IPS-18c (cell line): ENCODE data around the gene FAM171A2.

ENCODE experiments used
- H3K4me3 ChIP-seq: 2 replicates; pipeline ENCODE4 v1.7.0; 2013; ENCODE audit warnings: low read depth, mild to moderate bottlenecking, low read length, moderate library complexity; ENCODE audit not compliant: insufficient read depth
- H3K9me3 ChIP-seq: one replicate; pipeline ENCODE4 v1.6.1; 2013; ENCODE audit warnings: mild to moderate bottlenecking, low read length, moderate library complexity; ENCODE audit not compliant: control insufficient read depth, insufficient read depth

The FAM171A2 gene

GRCh38 chr17:44318077-44318892, 45.4 kb downstream of the FAM171A2 start:
- peaks cover 2% of the 10 kb centered on the region for H3K9me3 ChIP-seq

GRCh38 chr17:44317545-44317944, 46.1 kb downstream of the FAM171A2 start:
- Histone ChIP-seq H3K9me3 (peaks cover 2% of the 10 kb centered on the region), H3K4me3 (no peak overlapping the region)

More at GRCh38 chr17:44318077-44318892, 45.4 kb downstream of the FAM171A2 start:
- H3K4me3 ChIP-seq, result no peak overlapping the region

GRCh38 chr17:44315760-44316731, 47.6 kb downstream of the FAM171A2 start:
- H3K9me3 ChIP-seq, result peaks cover 2% of the 10 kb centered on the region
- peak overlapping the region; percentile 56 for H3K4me3 ChIP-seq

GRCh38 chr17:44314869-44315661, 48.6 kb downstream of the FAM171A2 start:
- H3K4me3 ChIP-seq, result peak overlapping the region; percentile 56

GRCh38 chr17:44314524-44314868, 49.2 kb downstream of the FAM171A2 start:
- H3K4me3 ChIP-seq, result peak overlapping the region; percentile 56

More at GRCh38 chr17:44314869-44315661, 48.6 kb downstream of the FAM171A2 start:
- peaks cover 2% of the 10 kb centered on the region for H3K9me3 ChIP-seq

GRCh38 chr17:44314031-44314430, 49.6 kb downstream of the FAM171A2 start:
- peaks cover 2% of the 10 kb centered on the region for H3K9me3 ChIP-seq
- no peak overlapping the region for H3K4me3 ChIP-seq

More at GRCh38 chr17:44314524-44314868, 49.2 kb downstream of the FAM171A2 start:
- peaks cover 2% of the 10 kb centered on the region for H3K9me3 ChIP-seq

- Histone ChIP-seq H3K4me3 (no peak overlapping the region; the same call in 1 of the 2 replicates), H3K9me3 (peaks cover 2% of the 10 kb centered on the region)
Measured at GRCh38 chr17:44312396-44313104, 51.1 kb downstream of the FAM171A2 start.

GRCh38 chr17:44311562-44312181, 52.0 kb downstream of the FAM171A2 start:
- Histone ChIP-seq H3K9me3 (no peaks in the 10 kb centered on the region), H3K4me3 (no peak overlapping the region)

- no peaks in the 10 kb centered on the region for H3K9me3 ChIP-seq
- no peak overlapping the region for H3K4me3 ChIP-seq
Measured at GRCh38 chr17:44310609-44311376, 52.9 kb downstream of the FAM171A2 start.

- Histone ChIP-seq H3K4me3 (no peak overlapping the region), H3K9me3 (no peaks in the 10 kb centered on the region)
Measured at GRCh38 chr17:44310188-44310587, 53.5 kb downstream of the FAM171A2 start.

- Histone ChIP-seq H3K9me3 (no peaks in the 10 kb centered on the region), H3K4me3 (no peak overlapping the region)
Measured at GRCh38 chr17:44309472-44309871, 54.2 kb downstream of the FAM171A2 start.

GRCh38 chr17:44308865-44309264, 54.8 kb downstream of the FAM171A2 start:
- no peaks in the 10 kb centered on the region for H3K9me3 ChIP-seq
- H3K4me3 ChIP-seq, result peak overlapping the region; percentile 46

GRCh38 chr17:44308320-44308818, 55.3 kb downstream of the FAM171A2 start, which contains the start of gene RUNDC3A:
Gene RUNDC3A (plus strand): TSS chr17:44308601. CDS start chr17:44308833, 232 bp downstream.
- H3K4me3 ChIP-seq, result peak within 1 kb of the TSS; percentile 46
- no peaks in the 10 kb centered on the region for H3K9me3 ChIP-seq

GRCh38 chr17:44307387-44308186, 56.1 kb downstream of the FAM171A2 start:
- Histone ChIP-seq H3K4me3 (peak overlapping the region; percentile 46), H3K9me3 (no peaks in the 10 kb centered on the region)
